HCT116 (cell line): Measurements from ENCODE around the gene ZCCHC3. TPM values are rescaled to one million over a fixed set of nuclear protein-coding genes. Genes with fewer than 3 reads are reported as not detected.

ENCODE experiments used
- ATAC-seq: fragments of 200-7000 bp; cut with Tn5 transposase; 2 replicates; pipeline ENCODE4 v1.9.1; 2020; ENCODE audit warnings: mild to moderate bottlenecking, moderate library complexity
- BruUV-seq: library from RNA; stranded (reverse); fragments of 400-500 nt; replicated peaks from 2 replicates; lab custom pipeline; 2021; lab: Mats Ljungman, UMichigan
- CTCF ChIA-PET: fragments of 300-600 bp; sonication (Branson Sonifier 250); formaldehyde crosslinking; loops from one replicate; lab custom pipeline; 2021; ENCODE audit warnings: antibody characterized with exemption; lab: Charles Lee
- POLR2A ChIA-PET: fragments of 300-600, 350-600 bp; sonication (Branson Sonifier 250); formaldehyde crosslinking; loops from one replicate; lab custom pipeline; 2021; ENCODE audit warnings: antibody characterized with exemption; lab: Charles Lee
- RAD21 ChIA-PET, 2 experiments: fragments of 300-600 bp; sonication (Branson Sonifier 250); formaldehyde crosslinking; loops; one replicate each; lab custom pipeline; 2023; ENCODE audit warnings: low total read pairs in 2 of 2; ENCODE audit not compliant: uncharacterized antibody in 2 of 2, unreplicated experiment in 2 of 2, low non-redundant PET in 1 of 2; lab: Charles Lee
- DNase-seq: peaks from one replicate; pipeline ENCODE4 v3.0.0-alpha.2; 2010; ENCODE audit warnings: low read depth, low spot score
- H2AFZ ChIP-seq: fragments of 200-600 bp; shearing (Covaris generic), sonication (generic); 2 replicates; pipeline ENCODE4 v1.6.1; 2017; ENCODE audit warnings: low read depth, mixed run types, mixed read lengths, antibody characterized with exemption, low read length; ENCODE audit not compliant: poor library complexity, severe bottlenecking
- H3K27ac ChIP-seq: 2 replicates; pipeline ENCODE4 v1.5.1; 2012; ENCODE audit warnings: low read depth, low read length
- H3K27me3 ChIP-seq: fragments of 200-600 bp; sonication (generic); 2 replicates; pipeline ENCODE4 v1.6.1; 2016; ENCODE audit warnings: mixed run types, low read length, mixed read lengths; ENCODE audit not compliant: insufficient read depth
- H3K36me3 ChIP-seq, 2 experiments: fragments of 200-500 bp in 1 of 2; fragments of 200-600 bp in 1 of 2; sonication (Bioruptor generic) in 1 of 2; sonication (generic) in 1 of 2; 2 replicates each; pipeline versions ENCODE4 v1.5.1 to v1.6.1; 2014 to 2016; ENCODE audit warnings: low read length in 2 of 2, inconsistent platforms in 1 of 2, mixed read lengths in 1 of 2, mixed run types in 1 of 2; ENCODE audit not compliant: insufficient read depth in 2 of 2, control insufficient read depth in 1 of 2
- H3K4me1 ChIP-seq, 2 experiments: fragments of 200-600 bp in 1 of 2; sonication (generic) in 1 of 2; 2 replicates each; pipeline versions ENCODE4 v1.5.1 to v1.6.1; 2012 to 2017; ENCODE audit warnings: low read length in 2 of 2, inconsistent platforms in 1 of 2, mild to moderate bottlenecking in 1 of 2, mixed read lengths in 1 of 2, mixed run types in 1 of 2, moderate library complexity in 1 of 2; ENCODE audit not compliant: insufficient read depth in 2 of 2, control insufficient read depth in 1 of 2
- H3K4me2 ChIP-seq: fragments of 200-600 bp; sonication (generic); 2 replicates; pipeline ENCODE4 v1.6.1; 2017; ENCODE audit warnings: mixed run types, low read length, mixed read lengths
- H3K4me3 ChIP-seq, 2 experiments: fragments of 200-600 bp in 1 of 2; sonication (generic) in 1 of 2; replicated peaks in 1 of 2; 2 replicates each; pipeline ENCODE4 v1.5.1; 2011 to 2016; ENCODE audit warnings: low read length in 2 of 2, control low read depth in 1 of 2, low read depth in 1 of 2, mild to moderate bottlenecking in 1 of 2, mixed read lengths in 1 of 2, mixed run types in 1 of 2
- H3K79me2 ChIP-seq: fragments of 200-600 bp; sonication (generic); 2 replicates; pipeline ENCODE4 v1.6.1; 2017; ENCODE audit warnings: mild to moderate bottlenecking, mixed run types, low read length, moderate library complexity, mixed read lengths; ENCODE audit not compliant: insufficient read depth
- H3K9ac ChIP-seq: fragments of 200-600 bp; sonication (generic); 2 replicates; pipeline ENCODE4 v1.6.1; 2016; ENCODE audit warnings: low read length, mixed read lengths
- H3K9me2 ChIP-seq: fragments of 200-600 bp; sonication (generic), shearing (Covaris generic); 2 replicates; pipeline ENCODE4 v1.6.1; 2017; ENCODE audit warnings: mixed run types, mild to moderate bottlenecking, moderate library complexity; ENCODE audit not compliant: insufficient read depth
- H3K9me3 ChIP-seq, 2 experiments: fragments of 200-500 bp in 1 of 2; fragments of 200-600 bp in 1 of 2; sonication (Bioruptor generic) in 1 of 2; sonication (generic) in 1 of 2; 2 replicates each; pipeline ENCODE4 v1.6.1; 2014 to 2017; ENCODE audit warnings: low read length in 2 of 2, mixed read lengths in 2 of 2, inconsistent platforms in 1 of 2, low read depth in 1 of 2, mild to moderate bottlenecking in 1 of 2, mixed run types in 1 of 2, moderate library complexity in 1 of 2; ENCODE audit not compliant: control insufficient read depth in 1 of 2, insufficient read depth in 1 of 2
- H4K20me1 ChIP-seq: fragments of 200-600 bp; sonication (generic), shearing (Covaris generic); 2 replicates; pipeline ENCODE4 v1.6.1; 2017; ENCODE audit warnings: mixed run types, mild to moderate bottlenecking, moderate library complexity; ENCODE audit not compliant: insufficient read depth
- ATF3 ChIP-seq: IDR thresholded peaks from 2 replicates; pipeline ENCODE4 v1.6.1; 2012
- CTCF ChIP-seq, 3 experiments: fragments of 200-600 bp in 1 of 3; sonication (generic) in 1 of 3; IDR thresholded peaks in 2 of 3; conservative IDR thresholded peaks in 1 of 3; 2 replicates each; pipeline ENCODE4 v1.5.1; 2012 to 2017; ENCODE audit warnings: low read depth in 2 of 3, low read length in 2 of 3, antibody characterized with exemption in 1 of 3, borderline replicate concordance in 1 of 3, control low read depth in 1 of 3, mild to moderate bottlenecking in 1 of 3, mixed read lengths in 1 of 3, mixed run types in 1 of 3, moderate library complexity in 1 of 3; ENCODE audit not compliant: insufficient read depth in 1 of 3
- JUND ChIP-seq: IDR thresholded peaks from 2 replicates; pipeline ENCODE4 v1.6.1; 2012
- POLR2AphosphoS5 ChIP-seq: IDR thresholded peaks from 2 replicates; pipeline ENCODE4 v1.6.1; 2011; ENCODE audit warnings: mild to moderate bottlenecking, low read depth, low read length, moderate library complexity
- SIN3A ChIP-seq: IDR thresholded peaks from 2 replicates; pipeline ENCODE4 v1.6.1; 2012; ENCODE audit warnings: low read depth
- SP1 ChIP-seq: IDR thresholded peaks from 2 replicates; pipeline ENCODE4 v1.6.1; 2012; ENCODE audit warnings: low read depth
- TCF7L2 ChIP-seq: IDR thresholded peaks from 2 replicates; pipeline ENCODE4 v1.7.0; 2011; ENCODE audit warnings: borderline replicate concordance, inconsistent platforms; ENCODE audit not compliant: insufficient read depth, insufficient read length; ENCODE audit errors: extremely low read depth
- ZFX ChIP-seq: fragments of 450-650 bp; IDR thresholded peaks from 2 replicates; pipeline ENCODE4 v1.6.1; 2017
- ZNF274 ChIP-seq: fragments of 200-500 bp; sonication (Bioruptor generic); IDR thresholded peaks from 2 replicates; pipeline ENCODE4 v1.6.1; 2014; ENCODE audit warnings: mild to moderate bottlenecking, low read depth, low read length, inconsistent platforms
- intact Hi-C: fragments of 100-400 bp; cut with micrococcal nuclease; formaldehyde crosslinking; loops from 2 replicates; pipeline ENCODE4 v1.10.0; 2022
- total RNA-seq: library from RNA; stranded (reverse); gene quantifications from one replicate; pipeline ENCODE4 v1.2.1, GENCODE V29; 2021; ENCODE audit not compliant: unreplicated experiment

ZCCHC3 gene
- total RNA-seq, 1 experiment from 2014 or later = 19.3 TPM

GRCh38 chr20:316316-317068, 19.1 kb downstream of the ZCCHC3 start:
- intact Hi-C loops = no loop called here
- Histone ChIP-seq H3K79me2 (no peaks in the 10 kb centered on the region), H3K9ac (no peak overlapping the region), H3K4me2 (no peak overlapping the region), H3K27me3 (no peaks in the 10 kb centered on the region), H3K9me3 (no peaks in the 10 kb centered on the region), H3K27ac (no peak overlapping the region)
- ATAC-seq (no peak), DNase-seq (no peak)
- POLR2A ChIA-PET = no interaction called here
- TF ChIP-seq ZFX (no peak), ZNF274 (no peak), JUND (no peak), TCF7L2 (no peak), SIN3A (no peak), POLR2AphosphoS5 (no peak), SP1 (no peak), CTCF (IDR thresholded peaks at IDR 0.05 in 2 of 3, conservative IDR thresholded peaks at IDR 0.05 in 1 of 3; ENCODE audit: borderline replicate concordance in 1 of 3, insufficient read depth in 1 of 3, low read depth in 2 of 3, low read length in 2 of 3) (no peak), ATF3 (no peak)
- TF ChIP-seq, all 23 proteins: peak for 0
- Histone ChIP-seq H3K9me2 (no peaks in the 10 kb centered on the region), H3K4me1 (peaks cover 0 to 8% of the 10 kb centered on the region in 2 experiments; a peak in 2 of 4 replicates), H4K20me1 (no peaks in the 10 kb centered on the region), H2AFZ (no peak overlapping the region), H3K4me3 (no peak overlapping the region), H3K36me3 (no peaks in the 10 kb centered on the region)
- no TSS peak for BruUV-seq
- CTCF ChIA-PET = no interaction called here
- RAD21 ChIA-PET = no interaction called here
